AG04450 (cell line): Measurements from ENCODE around the gene SLC39A11. TPM values are rescaled to one million over a fixed set of nuclear protein-coding genes. Genes with fewer than 3 reads are reported as not detected.

Source experiments
- CTCF ChIA-PET: fragments of 300-600, 350-600 bp; formaldehyde crosslinking; extraction: SDS; loops from one replicate; lab custom pipeline; 2022; ENCODE audit warnings: antibody characterized with exemption, inconsistent platforms; lab: Charles Lee
- POLR2A ChIA-PET: fragments of 350-600 bp; formaldehyde crosslinking; extraction: SDS; loops from one replicate; lab custom pipeline; 2021; ENCODE audit warnings: antibody characterized with exemption, inconsistent platforms; lab: Yijun Ruan, JAX
- DNase-seq: peaks from one replicate; pipeline ENCODE4 v3.0.0-alpha.2; 2011; ENCODE audit warnings: low read depth, low spot score
- H3K27ac ChIP-seq: one replicate; pipeline ENCODE4 v1.5.1; 2012; ENCODE audit warnings: low read depth, low read length, control low read depth
- H3K27me3 ChIP-seq: one replicate; pipeline ENCODE4 v1.6.0; 2012; ENCODE audit warnings: low read length; ENCODE audit not compliant: control insufficient read depth, insufficient read depth
- H3K4me3 ChIP-seq: 2 replicates; pipeline ENCODE4 v1.5.1; 2011; ENCODE audit warnings: mild to moderate bottlenecking, low read depth, low read length, control low read depth
- H3K9me3 ChIP-seq: 2 replicates; pipeline ENCODE4 v1.5.1; 2012; ENCODE audit warnings: low read length; ENCODE audit not compliant: control insufficient read depth, insufficient read depth
- CTCF ChIP-seq: IDR thresholded peaks from 2 replicates; pipeline ENCODE4 v1.5.1; 2011; ENCODE audit warnings: low read depth, low read length, control low read depth, inconsistent platforms
- polyA plus RNA-seq: library from polyadenylated mRNA; depleted of rRNA; stranded (reverse); fragments of >200 nt; gene quantifications from 2 replicates; pipeline ENCODE4 v1.2.3, GENCODE V29; 2011

The SLC39A11 gene
- polyA plus RNA-seq, 1 experiment: 18.0 TPM

GRCh38 chr17:72714357-72714966 is 378.0 kb downstream of the SLC39A11 start:
- H3K27ac ChIP-seq: no peak overlapping the region
- H3K4me3 ChIP-seq: no peak overlapping the region
- H3K27me3 ChIP-seq: no peaks in the 10 kb centered on the region
- POLR2A ChIA-PET: interaction anchor here (0.8 kb wide), 1 partner anchor 121 kb away, joined by 3 read pairs; no protein-coding TSS in a partner anchor
- no peak for DNase-seq
- CTCF ChIA-PET: interaction anchor here (1.6 to 4.2 kb wide), 2 partner anchors 12 to 158 kb away, joined by 6 to 37 read pairs; no protein-coding TSS in a partner anchor
- no peak for TF ChIP-seq CTCF
- H3K9me3 ChIP-seq: peaks cover 6% of the 10 kb centered on the region; the same call in 1 of the 2 replicates

GRCh38 chr17:72713701-72714100 is 378.8 kb downstream of the SLC39A11 start:
- POLR2A ChIA-PET: no interaction called here
- TF ChIP-seq CTCF: no peak

GRCh38 chr17:72711521-72712310 is 380.8 kb downstream of the SLC39A11 start:
- H3K27ac ChIP-seq: no peak overlapping the region
- ChIA-PET CTCF (interaction anchor here (0.9 to 4.2 kb wide), 3 partner anchors 15 to 154 kb away, joined by 3 to 37 read pairs (median 3); no protein-coding TSS in a partner anchor), POLR2A (interaction anchor here (1.4 kb wide), 1 partner anchor 120 kb away, joined by 3 read pairs; no protein-coding TSS in a partner anchor)
- no peak overlapping the region for H3K4me3 ChIP-seq
- DNase-seq: no peak
- peaks cover 6% of the 10 kb centered on the region; the same call in 1 of the 2 replicates for H3K9me3 ChIP-seq
- no peaks in the 10 kb centered on the region for H3K27me3 ChIP-seq
- no peak for TF ChIP-seq CTCF

More at GRCh38 chr17:72713701-72714100, 378.8 kb downstream of the SLC39A11 start:
- Histone ChIP-seq H3K9me3 (peaks cover 6% of the 10 kb centered on the region; the same call in 1 of the 2 replicates), H3K27me3 (no peaks in the 10 kb centered on the region), H3K27ac (no peak overlapping the region), H3K4me3 (no peak overlapping the region)
- CTCF ChIA-PET: interaction anchor here (4.2 kb wide), 1 partner anchor 13 kb away, joined by 37 read pairs; no protein-coding TSS in a partner anchor
- DNase-seq: no peak

GRCh38 chr17:72710834-72711233 is 381.7 kb downstream of the SLC39A11 start:
- no peak overlapping the region for H3K4me3 ChIP-seq
- no peaks in the 10 kb centered on the region for H3K27me3 ChIP-seq
- no peak for DNase-seq
- TF ChIP-seq CTCF: no peak
- POLR2A ChIA-PET: no interaction called here
- peaks cover 6% of the 10 kb centered on the region; the same call in 1 of the 2 replicates for H3K9me3 ChIP-seq
- H3K27ac ChIP-seq: no peak overlapping the region
- CTCF ChIA-PET: no interaction called here
